ENCODE results near the gene C6orf120.

Gene C6orf120

GRCh38 chr6:169724494-169725124 is 22.7 kb downstream of the C6orf120 start, which contains the start of gene PHF10:
Gene PHF10 (minus strand): TSS chr6:169724500. CDS start chr6:169723931, 569 bp downstream.
- peak in 2 of 3 donors; percentile 24 to 59 for DNase-seq (ENCODE audit: low read depth in 2 of 3, low spot score in 1 of 3)

GRCh38 chr6:169725125-169726048 is 23.5 kb downstream of the C6orf120 start:
- no peak for DNase-seq (ENCODE audit: low read depth in 2 of 3, low spot score in 1 of 3)

- DNase-seq (ENCODE audit: low read depth in 2 of 3, low spot score in 1 of 3), result no peak
These were observed 24.1 kb downstream of the C6orf120 start for GRCh38 chr6:169726049-169726400.

- no peak for DNase-seq (ENCODE audit: low read depth in 2 of 3, low spot score in 1 of 3)
These were observed 25.0 kb downstream of the C6orf120 start for GRCh38 chr6:169726963-169727362.

GRCh38 chr6:169729961-169730360 is 28.0 kb downstream of the C6orf120 start:
- no peak for DNase-seq (ENCODE audit: low read depth in 2 of 3, low spot score in 1 of 3)

GRCh38 chr6:169738204-169738975 is 36.5 kb downstream of the C6orf120 start:
- no peak for DNase-seq (ENCODE audit: low read depth in 2 of 3, low spot score in 1 of 3)

GRCh38 chr6:169738976-169739529 is 37.1 kb downstream of the C6orf120 start:
- no peak for DNase-seq (ENCODE audit: low read depth in 2 of 3, low spot score in 1 of 3)

GRCh38 chr6:169741344-169741743 is 39.4 kb downstream of the C6orf120 start:
- no peak for DNase-seq (ENCODE audit: low read depth in 2 of 3, low spot score in 1 of 3)

GRCh38 chr6:169745405-169745804 is 43.5 kb downstream of the C6orf120 start:
- no peak for DNase-seq (ENCODE audit: low read depth in 2 of 3, low spot score in 1 of 3)

GRCh38 chr6:169746556-169746955 is 44.6 kb downstream of the C6orf120 start:
- no peak for DNase-seq (ENCODE audit: low read depth in 2 of 3, low spot score in 1 of 3)

- DNase-seq (ENCODE audit: low read depth in 2 of 3, low spot score in 1 of 3), result peak; percentile 88 to 91 (median 90)
These were observed 49.5 kb downstream of the C6orf120 start, which contains the start of the genes DYNLT2 and ERMARD for GRCh38 chr6:169751242-169752073. Gene DYNLT2 (minus strand): TSS chr6:169751572. CDS start chr6:169751458, 114 bp downstream. Gene ERMARD (plus strand): TSS chr6:169751622. CDS start chr6:169751658, 36 bp downstream.

- peak in 1 of 3 donors; percentile 16 for DNase-seq (ENCODE audit: low read depth in 2 of 3, low spot score in 1 of 3)
These were observed 50.2 kb downstream of the C6orf120 start for GRCh38 chr6:169752074-169752623.

Measured in stimulated activated CD4-positive, alpha-beta T cell treated with anti-CD3 and anti-CD28 coated beads, Interleukin-12 subunit alpha, Interleukin-12 subunit beta, amount 100 ng/mL, for 48 hours (primary cell).